Measurements from ENCODE around the gene UTRN.

Gene UTRN

GRCh38 chr6:144284783-144285547, at the start of gene UTRN:
Gene UTRN, plus strand, starts transcription at chr6:144285335. Its CDS starts 6,494 bp downstream, at chr6:144291829.
- DNase-seq = peak; percentile 80 to 89 (median 84)

GRCh38 chr6:144244688-144245087, 40.4 kb upstream of the UTRN start:
- no peak for DNase-seq

GRCh38 chr6:144246988-144247387, 38.1 kb upstream of the UTRN start:
- no peak for DNase-seq

GRCh38 chr6:144248003-144248402, 37.1 kb upstream of the UTRN start:
- no peak for DNase-seq

GRCh38 chr6:144248476-144249301, 36.4 kb upstream of the UTRN start:
- peak in 1 of 3 donors; percentile 21 for DNase-seq

GRCh38 chr6:144250276-144250675, 34.9 kb upstream of the UTRN start:
- no peak for DNase-seq

GRCh38 chr6:144252259-144252658, 32.9 kb upstream of the UTRN start:
- DNase-seq = peak; percentile 53 to 66 (median 65)

- DNase-seq = peak in 1 of 3 donors; percentile 29
These were observed 25.1 kb upstream of the UTRN start for GRCh38 chr6:144259986-144260385.

- DNase-seq = no peak
These were observed 22.4 kb upstream of the UTRN start for GRCh38 chr6:144262470-144263369.

- no peak for DNase-seq
These were observed 21.3 kb upstream of the UTRN start for GRCh38 chr6:144263786-144264185.

GRCh38 chr6:144264270-144265060, 20.7 kb upstream of the UTRN start:
- no peak for DNase-seq

GRCh38 chr6:144265061-144265357, 20.1 kb upstream of the UTRN start:
- DNase-seq = no peak

- DNase-seq = peak; percentile 77 to 81 (median 81)
These were observed 19.7 kb upstream of the UTRN start for GRCh38 chr6:144265390-144265789.

GRCh38 chr6:144266091-144266649, 19.0 kb upstream of the UTRN start:
- DNase-seq = no peak

- no peak for DNase-seq
These were observed 16.3 kb upstream of the UTRN start for GRCh38 chr6:144268794-144269349.

- no peak for DNase-seq
These were observed 8.0 kb upstream of the UTRN start for GRCh38 chr6:144277174-144277573.

GRCh38 chr6:144277605-144278227, 7.4 kb upstream of the UTRN start:
- DNase-seq = no peak

GRCh38 chr6:144278659-144279314, 6.3 kb upstream of the UTRN start:
- no peak for DNase-seq

GRCh38 chr6:144279484-144280150, 5.5 kb upstream of the UTRN start:
- no peak for DNase-seq

All from suppressor macrophage treated with lipopolysaccharide for 1 hour (primary cell).